Heart left ventricle (tissue), 13 donors: Measurements from ENCODE around the gene COMMD1.

Experiments
- POLR2A ChIP-seq, 2 donors: fragments of 450-650 bp; IDR thresholded peaks; one replicate each; pipeline ENCODE4 v1.6.1; 2017; ENCODE audit warnings: antibody characterized with exemption in 2 of 2, mild to moderate bottlenecking in 2 of 2, moderate library complexity in 2 of 2
- TF ChIP-seq, protein P1 (sequence below), 12 donors: fragments of 200-600 bp; sonication (generic) in 4 of 12; IDR thresholded peaks; one replicate each; pipeline versions ENCODE4 v1.5.0 to v1.8.0; 2018 to 2022; ENCODE audit warnings: antibody characterized with exemption in 12 of 12, mild to moderate bottlenecking in 5 of 12
- donor health status: ischemic (EF 13 %, LVEDD 7.1; RV severe dilation, severe dysfunction).
- donor health status: DM: no; HTN: yes; CAD: no.
- donor health status: DM: no; HTN: no; CAD: no.
- donor health status: ischemic (EF 25% LVEDD 6.9; RV normal size, moderate dysfunction).
- donor health status: ischemic (EF 25% LVEDD 5.7; RV mildly dilated, moderate dysfunction).
- donor health status: ischemic (EF 35%, LVEDD 5.7; RV mildly dilated, moderate dysfunction).
- donor health status: nonischemic (EF 11% LVEDD 7.7; RV severe dilation, severe dysfunction).
- donor health status: DM: yes; HTN: yes; CAD: no.
- donor health status: PGD.
- donor health status: ischemic (EF 29% LVEDD 5.4; RV normal size, mild dysfunction).
- donor health status: nonischemic (EF 23%, LVEDD 6.1; RV moderate dilation, normal function).

DNA sequence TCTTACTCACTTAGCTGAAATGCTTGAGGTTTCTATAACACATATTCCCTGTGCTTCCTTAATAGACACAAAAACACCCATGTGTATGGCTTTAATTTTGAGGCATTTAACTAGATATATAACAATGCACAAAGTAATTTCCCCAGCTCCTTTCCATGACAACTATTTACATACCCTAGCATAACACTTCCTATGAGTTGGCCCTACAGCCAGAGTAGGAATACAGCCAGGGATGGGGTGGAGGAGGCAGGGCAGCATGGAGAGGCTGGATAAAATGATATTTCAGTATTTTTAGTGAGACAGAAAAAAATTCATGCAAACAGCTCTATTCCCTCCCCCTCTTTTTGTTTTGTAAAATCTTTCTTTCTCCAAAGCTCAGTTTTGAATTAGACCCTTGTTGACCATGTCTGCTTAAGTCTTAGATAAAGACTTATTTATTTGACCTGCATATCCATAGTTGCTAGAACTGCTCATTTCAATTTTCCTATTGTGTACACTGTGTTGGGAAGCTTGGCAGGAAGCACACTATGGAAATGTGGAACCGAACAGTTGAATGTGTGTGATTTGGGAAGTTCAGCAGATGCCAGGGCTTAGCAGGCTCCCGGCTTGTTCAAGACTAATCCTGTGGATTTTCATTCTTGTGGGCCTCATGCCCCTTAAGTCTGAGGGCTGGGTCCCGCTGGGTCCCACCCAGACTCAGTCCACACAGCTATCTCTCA, 279.2 kb downstream of the COMMD1 start:
- TF ChIP-seq, protein P1, sequence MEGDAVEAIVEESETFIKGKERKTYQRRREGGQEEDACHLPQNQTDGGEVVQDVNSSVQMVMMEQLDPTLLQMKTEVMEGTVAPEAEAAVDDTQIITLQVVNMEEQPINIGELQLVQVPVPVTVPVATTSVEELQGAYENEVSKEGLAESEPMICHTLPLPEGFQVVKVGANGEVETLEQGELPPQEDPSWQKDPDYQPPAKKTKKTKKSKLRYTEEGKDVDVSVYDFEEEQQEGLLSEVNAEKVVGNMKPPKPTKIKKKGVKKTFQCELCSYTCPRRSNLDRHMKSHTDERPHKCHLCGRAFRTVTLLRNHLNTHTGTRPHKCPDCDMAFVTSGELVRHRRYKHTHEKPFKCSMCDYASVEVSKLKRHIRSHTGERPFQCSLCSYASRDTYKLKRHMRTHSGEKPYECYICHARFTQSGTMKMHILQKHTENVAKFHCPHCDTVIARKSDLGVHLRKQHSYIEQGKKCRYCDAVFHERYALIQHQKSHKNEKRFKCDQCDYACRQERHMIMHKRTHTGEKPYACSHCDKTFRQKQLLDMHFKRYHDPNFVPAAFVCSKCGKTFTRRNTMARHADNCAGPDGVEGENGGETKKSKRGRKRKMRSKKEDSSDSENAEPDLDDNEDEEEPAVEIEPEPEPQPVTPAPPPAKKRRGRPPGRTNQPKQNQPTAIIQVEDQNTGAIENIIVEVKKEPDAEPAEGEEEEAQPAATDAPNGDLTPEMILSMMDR (IDR thresholded peaks at IDR 0.05), result no peak
- TF ChIP-seq POLR2A (IDR thresholded peaks at IDR 0.05), result no peak
